HG02870 (cell line): ENCODE results near the gene SLC8B1.
"Not testable (repeated sequence)": the region's sequence is repeated elsewhere in the genome, so short reads cannot be mapped to it uniquely, and the experiment has no call there.

ENCODE experiments used
- ATAC-seq: cut with Tn5 transposase; IDR thresholded peaks from one replicate; pipeline ENCODE4 v1.9.1; 2021; ENCODE audit warnings: mild to moderate bottlenecking, moderate library complexity; ENCODE audit not compliant: unreplicated experiment

The SLC8B1 gene

DNA sequence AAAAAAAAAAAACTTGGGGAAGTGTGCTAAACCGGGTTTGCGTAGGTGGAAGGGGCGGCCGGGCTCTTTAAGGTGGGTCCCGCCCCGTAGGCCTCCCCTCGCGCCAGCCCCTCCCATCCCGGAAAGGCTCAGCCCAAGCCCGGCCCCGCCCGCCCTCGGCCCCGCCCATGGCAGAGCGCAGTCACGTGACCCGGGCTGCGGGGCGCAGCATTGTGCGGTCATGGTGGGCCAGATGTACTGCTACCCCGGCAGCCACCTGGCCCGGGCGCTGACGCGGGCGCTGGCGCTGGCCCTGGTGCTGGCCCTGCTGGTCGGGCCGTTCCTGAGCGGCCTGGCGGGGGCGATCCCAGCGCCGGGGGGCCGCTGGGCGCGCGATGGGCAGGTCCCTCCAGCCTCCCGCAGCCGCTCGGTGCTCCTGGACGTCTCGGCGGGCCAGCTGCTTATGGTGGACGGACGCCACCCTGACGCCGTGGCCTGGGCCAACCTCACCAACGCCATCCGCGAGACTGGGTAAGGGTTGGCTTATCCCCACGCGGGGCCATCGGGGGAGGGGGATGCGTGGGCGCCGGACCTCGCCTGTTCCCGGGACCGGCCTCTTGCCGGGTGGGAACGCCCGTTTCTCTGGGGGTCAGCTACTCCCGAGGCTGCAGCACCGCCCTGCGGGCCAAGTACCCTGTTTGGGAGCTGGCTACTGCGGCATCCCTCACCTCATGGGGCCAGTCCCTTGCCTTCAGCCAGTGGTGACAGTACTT is 23.6 kb upstream of the SLC8B1 start, which contains the start of gene PLBD2:
TSS of gene PLBD2 (plus strand) at position 207 of the 752 bp plus-strand sequence. CDS start at position 221, 14 bp downstream.
- peak; percentile 88 for ATAC-seq

DNA sequence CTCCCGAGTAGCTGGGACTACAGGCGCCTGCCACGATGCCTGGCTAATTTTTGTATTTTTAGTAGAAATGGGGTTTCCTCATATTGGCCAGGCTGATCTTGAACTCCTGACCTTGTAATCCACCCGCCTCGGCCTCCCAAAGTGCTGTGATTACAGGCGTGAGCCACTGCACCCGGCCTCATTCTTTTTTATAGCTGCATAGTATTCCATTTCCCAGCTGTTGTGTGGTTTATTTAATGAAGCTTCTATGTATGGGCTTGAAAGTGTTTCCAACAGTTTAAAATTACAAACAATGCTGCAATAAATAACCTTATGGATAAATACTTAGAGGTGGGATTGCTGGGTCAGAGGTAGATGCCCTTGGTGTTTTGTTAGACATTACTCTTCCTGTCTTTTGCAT is 19.3 kb upstream of the SLC8B1 start:
- ATAC-seq: not testable (repeated sequence)

- ATAC-seq: no peak
Measured at GRCh38 chr12:113351089-113351488, 16.2 kb upstream of the SLC8B1 start.

DNA sequence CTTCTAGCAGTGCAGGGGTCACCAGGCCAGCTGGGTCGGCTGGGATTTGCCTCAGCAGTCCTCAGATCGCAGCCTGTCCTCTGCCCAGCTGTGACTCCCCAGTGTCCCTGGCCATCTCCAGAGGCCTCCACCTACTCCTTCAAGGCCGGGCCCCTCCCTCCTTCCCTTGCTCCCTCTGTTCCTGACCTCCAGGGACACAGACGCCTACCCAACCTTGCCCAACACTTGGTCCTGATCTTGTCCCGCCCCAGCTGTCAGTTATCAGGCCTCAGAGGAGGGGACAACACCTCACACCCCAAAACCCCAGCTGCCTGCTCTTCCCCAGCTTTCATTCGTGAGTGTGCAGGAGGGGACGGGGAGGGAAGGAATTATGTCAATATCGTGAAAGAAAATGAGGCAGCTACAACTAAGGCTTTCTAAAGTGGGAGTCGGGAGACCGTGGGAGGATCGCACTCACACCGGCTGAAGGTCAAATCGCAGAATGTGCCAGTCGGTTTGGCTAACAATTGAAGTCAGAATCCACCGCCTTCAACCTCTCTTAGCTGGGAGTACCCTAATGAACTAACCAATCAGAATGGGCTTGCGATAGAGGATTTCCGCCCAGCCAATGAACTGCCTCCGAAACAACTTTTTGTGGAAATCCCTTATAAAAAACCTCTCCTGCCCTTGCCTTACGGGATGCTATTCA is 14.1 kb upstream of the SLC8B1 start:
- no peak for ATAC-seq

GRCh38 chr12:113347892-113348291 is 13.0 kb upstream of the SLC8B1 start:
- ATAC-seq: no peak

DNA sequence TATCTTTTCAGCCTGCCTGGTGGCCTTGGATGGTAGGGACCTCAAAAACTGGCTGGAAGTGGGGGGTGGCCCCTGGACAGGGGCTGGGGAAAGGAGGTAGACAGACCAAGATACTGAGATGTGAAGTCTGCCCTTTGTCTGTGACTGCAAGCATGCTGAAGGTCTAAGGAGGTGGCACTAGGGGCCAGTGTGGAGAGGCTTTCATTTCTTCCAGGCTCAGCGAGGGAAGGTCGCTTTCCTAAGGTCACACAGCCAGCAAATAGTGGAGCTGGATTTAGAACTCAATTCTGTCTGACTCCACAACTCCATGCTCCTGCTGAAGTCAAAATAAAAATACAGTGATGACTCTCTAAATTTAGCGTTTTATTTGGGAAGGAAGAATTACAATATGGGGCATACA is 12.2 kb upstream of the SLC8B1 start:
- no peak for ATAC-seq

DNA sequence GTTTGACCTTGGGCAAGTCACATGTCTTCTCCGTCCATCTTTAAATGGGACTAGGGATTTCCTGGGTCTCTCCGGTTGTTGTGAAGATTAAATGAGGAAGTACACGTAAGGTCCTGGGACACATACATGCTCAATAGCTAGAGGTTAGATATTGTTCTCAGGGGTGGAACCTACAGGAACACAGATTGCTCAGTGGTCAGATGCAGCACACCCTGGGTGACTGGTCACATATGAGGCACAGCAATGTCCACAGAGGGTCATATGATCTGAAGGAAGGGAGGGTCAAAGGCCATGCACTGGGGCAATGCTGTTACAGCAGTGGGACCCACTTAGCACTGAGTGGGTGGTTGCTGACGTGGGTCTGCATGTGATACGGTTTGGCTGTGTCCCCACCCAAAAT is 11.4 kb upstream of the SLC8B1 start:
- ATAC-seq: no peak

GRCh38 chr12:113345318-113345717 is 10.4 kb upstream of the SLC8B1 start:
- ATAC-seq: no peak

DNA sequence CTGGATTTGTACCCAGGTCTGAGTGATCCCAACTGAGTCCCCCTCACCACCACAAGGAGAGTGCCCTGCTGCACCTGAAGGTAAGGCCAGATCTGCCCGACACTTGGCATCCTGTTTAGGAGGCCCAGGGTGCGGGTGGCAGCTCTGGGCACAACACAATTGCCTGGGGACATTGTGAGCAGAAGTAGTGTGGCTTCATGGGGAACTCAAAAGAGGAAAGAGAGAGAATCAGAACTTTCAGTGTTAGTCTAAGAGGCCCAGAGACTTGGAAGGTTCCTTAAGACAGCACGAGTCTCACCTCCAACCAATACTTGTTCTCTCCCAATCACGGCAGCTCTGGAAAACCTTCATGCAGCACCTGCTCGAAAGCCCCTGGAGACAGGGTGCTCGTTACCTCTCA is 6.6 kb upstream of the SLC8B1 start:
- no peak for ATAC-seq

DNA sequence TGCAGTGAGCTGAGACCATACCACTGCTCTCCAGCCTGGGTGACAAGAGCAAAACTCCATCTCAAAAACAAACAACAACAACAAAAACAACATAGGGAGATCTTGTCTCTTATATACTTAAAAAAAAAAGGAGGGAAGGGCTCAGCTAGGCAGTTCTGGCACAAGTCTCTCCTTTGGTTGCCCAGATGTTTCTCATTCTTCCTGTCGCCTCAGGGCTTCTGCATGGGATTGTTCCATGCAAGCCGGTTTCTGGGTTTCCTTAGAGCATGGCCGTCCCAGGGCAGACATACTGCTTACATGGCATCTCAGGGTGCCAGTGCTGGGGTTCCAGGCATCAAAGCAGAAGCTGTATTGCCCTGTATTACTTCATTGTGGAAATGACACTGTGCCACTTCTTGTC is 5.2 kb upstream of the SLC8B1 start:
- ATAC-seq: no peak

DNA sequence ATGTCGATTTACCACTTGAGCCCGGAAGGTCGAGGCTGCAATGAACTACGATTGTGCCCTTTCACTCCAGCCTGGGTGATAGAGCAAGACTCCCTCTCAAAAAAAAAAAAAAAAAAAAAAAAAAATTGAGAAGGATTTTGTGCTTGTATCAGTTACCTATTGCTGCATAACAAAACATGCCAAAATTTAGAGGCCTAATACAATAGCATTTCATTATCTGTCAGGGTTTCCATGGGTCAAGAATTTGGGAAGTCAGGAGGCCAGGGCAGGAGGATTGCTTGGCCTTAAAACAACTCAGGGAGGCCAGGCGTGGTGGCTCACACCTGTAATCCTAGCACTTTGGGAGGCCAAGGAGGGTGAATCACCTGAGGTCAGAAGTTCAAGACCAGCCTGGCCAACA is 4.6 kb upstream of the SLC8B1 start:
- no peak for ATAC-seq

DNA sequence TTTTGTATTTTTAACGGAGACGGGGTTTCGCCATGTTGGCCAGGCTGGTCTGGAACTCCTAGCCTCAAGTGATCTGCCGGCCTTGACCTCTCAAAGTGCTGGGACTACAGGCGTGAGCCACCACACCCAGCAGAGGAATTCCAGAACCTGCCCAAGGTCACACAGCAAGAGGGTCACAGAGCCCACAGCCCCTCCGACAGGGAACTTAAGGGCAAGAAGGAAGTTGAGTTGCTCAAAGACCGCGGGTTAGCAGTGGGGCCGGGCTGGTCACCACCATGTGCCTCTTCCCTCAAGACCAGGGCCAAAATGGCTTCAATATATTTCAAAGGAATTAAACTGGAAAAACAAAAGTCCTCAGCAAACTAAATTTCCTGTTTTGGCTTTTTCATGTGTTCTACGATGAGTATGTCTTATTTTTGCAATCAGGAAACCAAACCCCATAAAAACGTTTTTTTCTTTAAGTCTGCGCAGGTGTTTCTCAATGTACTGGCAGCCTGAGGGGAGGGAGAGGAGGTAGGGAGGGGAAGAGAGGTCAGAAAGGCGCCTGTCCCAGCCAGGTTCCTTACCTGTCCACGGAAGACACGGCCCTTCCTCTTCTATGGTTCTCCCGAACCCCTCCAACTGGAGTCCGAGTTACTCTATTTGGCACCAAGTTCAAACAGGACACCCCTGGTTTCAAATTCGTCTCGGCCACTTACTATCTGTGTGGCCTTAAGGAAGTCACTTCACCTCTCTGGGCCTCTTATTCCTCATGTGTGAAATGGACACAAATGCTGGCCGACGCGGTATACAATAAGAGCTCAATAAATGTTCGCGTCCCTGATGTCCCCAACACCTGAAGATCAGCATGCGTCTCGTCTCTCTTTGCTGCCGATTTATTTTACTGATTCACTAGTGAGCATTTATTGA is 778 bp downstream of the SLC8B1 start:
- no peak for ATAC-seq

GRCh38 chr12:113333418-113333750 is 1.5 kb downstream of the SLC8B1 start:
- no peak for ATAC-seq

GRCh38 chr12:113332688-113333417 is 2.1 kb downstream of the SLC8B1 start:
- ATAC-seq: no peak

GRCh38 chr12:113330505-113330904 is 4.4 kb downstream of the SLC8B1 start:
- no peak for ATAC-seq

DNA sequence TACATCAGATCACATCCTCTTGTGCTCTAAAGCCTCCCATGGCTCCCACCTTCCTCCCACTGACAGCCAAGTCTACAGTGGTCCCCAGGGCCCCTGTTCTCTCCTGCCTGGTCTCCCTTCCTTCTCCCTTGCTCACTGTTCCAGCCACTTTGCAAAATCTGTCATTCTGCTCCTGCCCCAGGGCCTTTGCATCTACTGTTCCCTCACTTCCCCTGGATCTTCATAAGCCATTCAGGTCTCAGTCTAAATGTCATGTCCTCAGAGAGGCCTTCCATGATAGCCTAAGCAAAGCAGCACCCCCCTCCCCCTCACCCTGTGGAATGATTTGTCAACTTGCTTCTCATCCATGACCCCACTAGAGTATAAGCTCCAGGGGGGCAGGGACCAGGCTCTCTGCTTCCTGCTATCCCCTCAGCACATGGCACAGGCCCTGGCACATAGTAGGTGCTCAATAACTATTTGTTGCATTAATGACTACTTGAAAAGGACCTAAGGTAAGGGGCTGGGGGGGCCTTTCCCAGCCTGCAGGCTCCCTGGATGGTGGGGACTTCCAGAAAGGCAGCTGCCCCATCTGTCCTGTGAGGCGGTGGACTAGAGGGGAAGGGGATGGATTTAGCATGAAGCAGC is 5.0 kb downstream of the SLC8B1 start:
- no peak for ATAC-seq

DNA sequence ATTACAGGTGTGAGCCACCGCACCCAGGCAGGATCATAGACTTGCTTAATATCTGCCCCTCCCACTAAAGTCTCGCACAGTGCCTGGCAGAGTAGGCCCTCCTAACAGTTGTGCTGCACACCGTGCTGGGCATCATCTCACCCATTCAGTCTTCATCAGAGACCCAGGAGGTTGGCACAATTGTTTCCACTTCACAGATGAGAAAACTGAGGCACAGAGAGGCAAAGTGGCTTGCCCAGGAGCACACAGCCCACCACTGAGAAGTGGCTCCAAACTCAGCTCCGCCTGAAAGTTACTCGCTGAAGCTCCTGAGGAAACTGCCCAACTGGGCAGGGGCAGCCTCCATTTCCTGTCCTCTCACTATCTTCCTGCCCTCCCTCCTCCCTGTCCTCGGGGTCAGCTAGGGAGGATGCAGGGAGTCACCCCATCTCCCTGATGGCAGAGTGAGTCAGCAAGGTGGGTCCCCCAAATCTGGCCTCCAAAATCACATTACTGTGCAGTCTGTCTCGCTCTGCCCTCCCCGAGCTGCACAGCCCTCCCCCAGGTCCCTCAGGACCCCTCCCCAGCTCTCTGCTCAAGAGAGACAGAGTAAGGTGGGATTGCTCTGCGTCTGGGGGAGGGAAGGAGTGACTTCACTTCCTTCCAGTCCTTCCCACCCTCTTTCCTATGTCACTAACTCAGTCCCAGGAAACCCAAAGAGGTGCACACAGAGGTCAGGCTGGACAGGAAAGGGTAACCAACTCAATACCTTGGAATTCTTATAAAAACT is 5.7 kb downstream of the SLC8B1 start:
- ATAC-seq: no peak

DNA sequence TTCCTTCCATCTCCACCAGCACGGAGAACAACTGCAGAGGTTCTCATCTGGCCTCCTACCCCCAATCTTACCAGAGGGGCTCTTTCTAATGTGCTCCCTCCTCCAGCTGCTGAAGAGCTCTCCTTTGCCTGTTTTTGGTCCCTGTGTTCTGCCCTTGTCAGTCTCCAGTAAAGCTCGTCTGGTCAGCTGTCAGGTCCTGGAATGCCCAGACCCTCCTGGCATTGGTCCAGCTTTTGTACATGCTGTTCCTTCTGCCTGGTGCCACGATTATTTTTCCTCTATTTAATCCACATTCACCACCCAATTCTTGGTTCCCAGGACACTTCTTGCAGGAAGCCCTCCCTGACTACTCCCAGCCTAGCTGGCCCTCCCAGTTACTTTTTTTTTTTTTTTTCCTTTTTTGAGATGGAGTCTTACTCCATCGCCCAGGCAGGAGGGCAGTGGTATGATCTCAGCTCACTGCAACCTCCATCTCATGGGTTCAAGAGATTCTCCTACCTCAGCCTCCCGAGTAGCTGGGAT is 6.5 kb downstream of the SLC8B1 start:
- no peak for ATAC-seq

DNA sequence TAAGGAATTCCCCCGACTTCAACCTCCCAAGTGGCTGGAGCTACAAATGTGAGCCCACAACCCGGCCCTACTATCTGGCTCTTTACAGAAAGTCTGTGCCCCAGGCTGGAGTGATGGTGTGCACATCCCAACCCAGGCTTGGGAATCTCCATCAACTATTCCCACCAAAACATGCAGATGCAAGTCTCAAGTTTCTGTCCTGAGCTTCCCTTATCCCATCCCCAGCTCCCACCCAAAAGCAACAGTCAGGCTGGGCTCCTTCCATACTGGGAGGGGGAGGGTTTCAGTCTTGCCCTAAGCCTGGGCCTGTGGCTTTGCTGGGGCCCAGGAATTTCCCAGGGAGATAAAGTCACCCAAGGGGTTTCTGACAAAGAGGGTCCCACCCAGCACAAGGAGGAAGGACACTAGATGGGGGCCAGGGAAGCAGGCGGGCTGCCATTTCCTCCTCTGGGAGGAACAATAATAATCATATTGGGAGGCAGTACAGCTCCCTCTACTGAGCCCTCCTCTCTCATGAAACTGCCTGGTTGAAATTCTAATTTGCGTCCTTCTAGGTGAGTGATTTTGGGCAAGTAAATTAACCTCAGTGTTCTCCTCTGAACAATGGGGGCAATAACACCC is 8.0 kb downstream of the SLC8B1 start:
- ATAC-seq: no peak
